Parathyroid adenoma (tissue), 2 donors: Measurements from ENCODE around the gene FXYD3.

Source experiments
- H2AFZ ChIP-seq: fragments of 300-600 bp; sonication (generic); one replicate; pipeline ENCODE4 v1.7.0; 2017; ENCODE audit warnings: antibody characterized with exemption, mild to moderate bottlenecking
- H3K27ac ChIP-seq: fragments of 300-600 bp; sonication (generic); one replicate; pipeline ENCODE4 v1.7.0; 2017
- H3K27me3 ChIP-seq: fragments of 300-600 bp; sonication (generic); one replicate; pipeline ENCODE4 v1.7.0; 2017; ENCODE audit warnings: low read length; ENCODE audit not compliant: control insufficient read depth, insufficient read depth
- H3K36me3 ChIP-seq: fragments of 300-600 bp; sonication (generic); one replicate; pipeline ENCODE4 v1.7.0; 2017; ENCODE audit warnings: low read length; ENCODE audit not compliant: control insufficient read depth, insufficient read depth
- H3K4me1 ChIP-seq: fragments of 300-600 bp; sonication (generic); one replicate; pipeline ENCODE4 v1.7.0; 2017; ENCODE audit warnings: control low read depth
- H3K4me2 ChIP-seq: fragments of 300-600 bp; sonication (generic); one replicate; pipeline ENCODE4 v1.7.0; 2017; ENCODE audit warnings: low read length
- H3K4me3 ChIP-seq: fragments of 300-600 bp; sonication (generic); one replicate; pipeline ENCODE4 v1.7.0; 2017; ENCODE audit warnings: low read depth, low read length
- H3K79me2 ChIP-seq: fragments of 300-600 bp; sonication (generic); one replicate; pipeline ENCODE4 v1.7.0; 2017; ENCODE audit warnings: control low read depth
- H3K9ac ChIP-seq: fragments of 300-600 bp; sonication (generic); one replicate; pipeline ENCODE4 v1.7.0; 2017; ENCODE audit warnings: mild to moderate bottlenecking
- H3K9me3 ChIP-seq: fragments of 300-600 bp; sonication (generic); one replicate; pipeline ENCODE4 v1.7.0; 2017; ENCODE audit warnings: low read length; ENCODE audit not compliant: control insufficient read depth
- TF ChIP-seq, protein P1 (sequence below): fragments of 300-600 bp; sonication (generic); IDR thresholded peaks from one replicate; pipeline ENCODE4 v1.7.0; 2017; ENCODE audit warnings: antibody characterized with exemption, mild to moderate bottlenecking
- donor health status: primary hyperparathyroidism.

Gene FXYD3

DNA sequence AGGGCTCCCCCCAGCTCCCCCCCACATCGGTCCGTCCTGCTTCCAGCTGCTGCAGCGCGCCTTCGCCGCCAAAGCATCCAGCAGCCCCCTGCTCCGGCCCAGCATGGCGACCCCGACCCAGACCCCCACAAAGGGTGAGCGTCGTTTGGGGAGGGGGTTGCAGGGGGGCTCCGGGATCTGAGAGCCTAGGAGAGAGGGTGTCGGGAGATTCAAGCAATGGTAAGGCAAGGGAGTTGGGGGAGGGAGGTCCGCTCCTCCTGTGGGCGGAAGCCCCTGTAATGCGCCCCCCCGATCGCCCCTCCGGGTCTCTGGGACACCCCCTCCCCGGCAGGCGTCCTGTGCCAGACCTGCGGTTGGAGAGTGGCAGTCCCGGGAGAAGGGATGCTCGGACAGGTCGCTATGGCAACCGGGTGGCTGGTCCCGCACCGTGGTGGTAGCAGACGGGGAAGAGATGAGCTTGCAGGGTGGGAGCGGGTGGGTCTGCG is 27.6 kb downstream of the FXYD3 start, which contains the start of gene FXYD7:
TSS of gene FXYD7 (plus strand) at position 25 of the 485 bp plus-strand sequence. CDS start at position 104, 79 bp downstream.
- H3K79me2 ChIP-seq: no peaks in the 10 kb centered on the region
- H3K27ac ChIP-seq: no peak within 1 kb of the TSS
- H3K4me3 ChIP-seq: no peak within 1 kb of the TSS
- H3K4me1 ChIP-seq: peaks cover 4% of the 10 kb centered on the region
- no peaks in the 10 kb centered on the region for H3K9me3 ChIP-seq
- H3K36me3 ChIP-seq: no peaks in the 10 kb centered on the region
- peaks cover 12% of the 10 kb centered on the region for H3K27me3 ChIP-seq
- H2AFZ ChIP-seq: no peak within 1 kb of the TSS
- H3K4me2 ChIP-seq: no peak within 1 kb of the TSS
- no peak within 1 kb of the TSS for H3K9ac ChIP-seq
- TF ChIP-seq, protein P1, sequence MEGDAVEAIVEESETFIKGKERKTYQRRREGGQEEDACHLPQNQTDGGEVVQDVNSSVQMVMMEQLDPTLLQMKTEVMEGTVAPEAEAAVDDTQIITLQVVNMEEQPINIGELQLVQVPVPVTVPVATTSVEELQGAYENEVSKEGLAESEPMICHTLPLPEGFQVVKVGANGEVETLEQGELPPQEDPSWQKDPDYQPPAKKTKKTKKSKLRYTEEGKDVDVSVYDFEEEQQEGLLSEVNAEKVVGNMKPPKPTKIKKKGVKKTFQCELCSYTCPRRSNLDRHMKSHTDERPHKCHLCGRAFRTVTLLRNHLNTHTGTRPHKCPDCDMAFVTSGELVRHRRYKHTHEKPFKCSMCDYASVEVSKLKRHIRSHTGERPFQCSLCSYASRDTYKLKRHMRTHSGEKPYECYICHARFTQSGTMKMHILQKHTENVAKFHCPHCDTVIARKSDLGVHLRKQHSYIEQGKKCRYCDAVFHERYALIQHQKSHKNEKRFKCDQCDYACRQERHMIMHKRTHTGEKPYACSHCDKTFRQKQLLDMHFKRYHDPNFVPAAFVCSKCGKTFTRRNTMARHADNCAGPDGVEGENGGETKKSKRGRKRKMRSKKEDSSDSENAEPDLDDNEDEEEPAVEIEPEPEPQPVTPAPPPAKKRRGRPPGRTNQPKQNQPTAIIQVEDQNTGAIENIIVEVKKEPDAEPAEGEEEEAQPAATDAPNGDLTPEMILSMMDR: no peak

DNA sequence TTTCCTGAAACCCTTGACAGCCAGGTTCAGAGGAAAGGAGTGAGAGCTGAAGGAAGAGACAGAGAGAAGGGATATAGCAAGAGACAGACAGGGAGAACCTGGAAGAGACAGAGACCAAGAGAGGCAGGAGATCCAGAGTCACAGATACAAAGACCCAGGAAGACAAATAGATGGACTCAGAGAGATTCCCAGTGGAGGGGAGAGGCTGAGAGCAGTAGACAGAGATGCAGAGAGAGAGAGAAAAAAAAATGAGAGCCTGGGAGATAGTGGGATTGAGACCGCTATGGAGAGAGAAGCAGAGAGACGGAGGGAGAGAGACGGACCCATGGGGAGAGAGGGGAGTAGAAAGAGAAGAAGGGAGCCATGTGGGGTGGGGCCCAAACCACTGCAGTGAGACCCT is 28.2 kb downstream of the FXYD3 start:
- H3K36me3 ChIP-seq: no peaks in the 10 kb centered on the region
- no peak overlapping the region for H2AFZ ChIP-seq
- H3K27me3 ChIP-seq: peaks cover 12% of the 10 kb centered on the region
- H3K9ac ChIP-seq: no peak overlapping the region
- H3K4me1 ChIP-seq: peaks cover 4% of the 10 kb centered on the region
- no peak overlapping the region for H3K4me2 ChIP-seq
- H3K4me3 ChIP-seq: no peak overlapping the region
- no peak overlapping the region for H3K27ac ChIP-seq
- H3K9me3 ChIP-seq: no peaks in the 10 kb centered on the region
- H3K79me2 ChIP-seq: no peaks in the 10 kb centered on the region
- TF ChIP-seq, protein P1: no peak

DNA sequence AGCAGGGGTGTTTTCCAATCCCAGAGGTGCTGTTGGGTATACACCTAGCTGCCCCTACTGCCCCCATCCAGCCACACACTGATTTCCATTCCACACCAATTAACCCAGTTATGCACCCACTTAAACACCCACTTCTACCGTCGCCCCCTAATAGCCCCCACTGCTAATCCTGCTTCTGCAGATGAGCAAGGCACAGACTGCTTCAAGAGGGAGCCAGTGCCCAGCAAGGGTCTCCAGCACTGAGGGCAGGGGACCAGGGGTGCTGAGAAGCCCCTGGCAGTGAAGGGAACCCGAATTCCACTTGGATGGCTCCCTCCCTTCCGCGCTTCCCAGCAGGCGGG is 28.6 kb downstream of the FXYD3 start:
- no peak overlapping the region for H3K27ac ChIP-seq
- peaks cover 4% of the 10 kb centered on the region for H3K4me1 ChIP-seq
- H3K9me3 ChIP-seq: no peaks in the 10 kb centered on the region
- TF ChIP-seq, protein P1: no peak
- no peak overlapping the region for H2AFZ ChIP-seq
- H3K79me2 ChIP-seq: no peaks in the 10 kb centered on the region
- H3K9ac ChIP-seq: no peak overlapping the region
- H3K36me3 ChIP-seq: no peaks in the 10 kb centered on the region
- peaks cover 12% of the 10 kb centered on the region for H3K27me3 ChIP-seq
- H3K4me3 ChIP-seq: no peak overlapping the region
- no peak overlapping the region for H3K4me2 ChIP-seq

DNA sequence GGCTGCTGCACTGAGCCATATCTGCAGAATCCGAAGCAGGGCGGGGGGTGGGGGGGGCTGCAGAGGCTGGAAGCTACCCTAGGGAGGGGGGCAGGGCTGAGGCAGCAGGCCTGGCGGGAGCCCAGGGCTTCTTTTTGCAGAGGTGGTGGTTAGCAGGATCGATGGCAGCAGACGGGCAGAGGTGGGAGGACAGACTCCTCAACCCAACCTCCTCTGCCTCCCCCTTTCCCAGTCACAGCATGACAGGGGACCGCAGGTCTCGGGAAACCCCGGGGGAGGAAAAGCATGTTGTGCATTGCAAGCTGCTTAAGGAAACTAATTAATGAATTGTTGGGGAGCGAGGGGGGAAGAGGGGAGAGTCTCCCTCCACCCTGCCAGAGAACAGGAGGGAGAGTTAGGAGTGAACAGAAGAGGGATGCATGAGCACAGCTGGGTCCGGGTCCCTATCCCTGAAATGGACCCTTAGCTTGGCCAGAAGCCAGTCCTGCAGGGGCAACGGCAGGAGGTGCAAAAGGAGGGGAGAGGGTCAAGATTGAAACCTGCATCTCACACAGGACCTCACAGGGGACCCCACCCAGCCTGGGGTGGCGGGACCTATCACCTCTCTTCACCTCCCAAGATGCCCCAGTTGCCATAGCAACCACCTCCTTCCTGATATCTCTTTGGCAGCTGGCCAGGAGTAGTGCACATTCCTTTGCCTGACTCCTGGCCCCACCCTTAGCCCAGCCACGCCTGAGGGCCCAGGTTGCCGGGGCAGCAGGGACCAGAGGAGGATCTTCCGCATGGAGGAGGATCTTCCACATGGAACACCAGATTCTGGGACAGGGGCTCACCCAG is 29.2 kb downstream of the FXYD3 start:
- no peak overlapping the region for H3K27ac ChIP-seq
- peaks cover 4% of the 10 kb centered on the region for H3K4me1 ChIP-seq
- TF ChIP-seq, protein P1: no peak
- H2AFZ ChIP-seq: no peak overlapping the region
- H3K9ac ChIP-seq: no peak overlapping the region
- no peak overlapping the region for H3K4me2 ChIP-seq
- no peaks in the 10 kb centered on the region for H3K79me2 ChIP-seq
- H3K36me3 ChIP-seq: no peaks in the 10 kb centered on the region
- no peaks in the 10 kb centered on the region for H3K9me3 ChIP-seq
- peaks cover 12% of the 10 kb centered on the region for H3K27me3 ChIP-seq
- no peak overlapping the region for H3K4me3 ChIP-seq
